ENCODE measurements around the gene NCAM2. TPM values are rescaled to one million over a fixed set of nuclear protein-coding genes. Genes with fewer than 3 reads are reported as not detected.

Gene NCAM2
- total RNA-seq, 1 donor from 2014 or later, result 0.84 TPM

GRCh38 chr21:21046063-21046462, 47.9 kb downstream of the NCAM2 start:
- Histone ChIP-seq H3F3A (ENCODE audit: low read depth) (no peaks in the 10 kb centered on the region), H3K27ac (no peak overlapping the region), H4K20me1 (ENCODE audit: low read depth) (no peaks in the 10 kb centered on the region), H3K27me3 (no peaks in the 10 kb centered on the region), H3K9me3 (ENCODE audit: low read depth) (no peaks in the 10 kb centered on the region), H2AFZ (replicated peaks) (no peak overlapping the region), H3K36me3 (no peaks in the 10 kb centered on the region), H3K79me2 (ENCODE audit: low read depth) (no peaks in the 10 kb centered on the region), H3K9ac (no peak overlapping the region), H3K4me2 (no peak overlapping the region), H3K4me3 (no peak overlapping the region), H3K4me1 (no peaks in the 10 kb centered on the region)
- no peak overlapping the region for H3K27ac Mint-ChIP-seq
- H3K27me3 Mint-ChIP-seq (ENCODE audit: insufficient read depth, low read depth), result no peaks in the 10 kb centered on the region
- no peaks in the 10 kb centered on the region for H3K4me1 Mint-ChIP-seq
- no peak for DNase-seq (ENCODE audit: low spot score)
- no peak overlapping the region for H3K4me3 Mint-ChIP-seq
- TF ChIP-seq CTCF (IDR thresholded peaks at IDR 0.05) (no peak), EZH2phosphoT487 (IDR thresholded peaks at IDR 0.05) (no peak), EZH2 (IDR thresholded peaks at IDR 0.05) (no peak)
- H3K9me3 Mint-ChIP-seq, result no peaks in the 10 kb centered on the region
- no peaks in the 10 kb centered on the region for H3K36me3 Mint-ChIP-seq

- Histone ChIP-seq H3K27ac (no peak overlapping the region), H3K9me3 (ENCODE audit: low read depth) (no peaks in the 10 kb centered on the region), H3K36me3 (no peaks in the 10 kb centered on the region), H3F3A (ENCODE audit: low read depth) (no peaks in the 10 kb centered on the region), H3K4me3 (no peak overlapping the region), H4K20me1 (ENCODE audit: low read depth) (no peaks in the 10 kb centered on the region), H3K9ac (no peak overlapping the region), H3K4me1 (no peaks in the 10 kb centered on the region), H3K79me2 (ENCODE audit: low read depth) (no peaks in the 10 kb centered on the region), H3K27me3 (no peaks in the 10 kb centered on the region), H2AFZ (replicated peaks) (no peak overlapping the region), H3K4me2 (no peak overlapping the region)
- no peaks in the 10 kb centered on the region for H3K36me3 Mint-ChIP-seq
- H3K4me3 Mint-ChIP-seq, result no peak overlapping the region
- TF ChIP-seq CTCF (IDR thresholded peaks at IDR 0.05) (no peak), EZH2phosphoT487 (IDR thresholded peaks at IDR 0.05) (no peak), EZH2 (IDR thresholded peaks at IDR 0.05) (no peak)
- H3K4me1 Mint-ChIP-seq, result no peaks in the 10 kb centered on the region
- no peak overlapping the region for H3K27ac Mint-ChIP-seq
- no peaks in the 10 kb centered on the region for H3K9me3 Mint-ChIP-seq
- H3K27me3 Mint-ChIP-seq (ENCODE audit: insufficient read depth, low read depth), result no peaks in the 10 kb centered on the region
- DNase-seq (ENCODE audit: low spot score), result no peak
These were observed 53.2 kb downstream of the NCAM2 start for GRCh38 chr21:21051109-21052055.

- H3K36me3 Mint-ChIP-seq, result no peaks in the 10 kb centered on the region
- no peak overlapping the region for H3K4me2 ChIP-seq
- H3K9ac ChIP-seq, result no peak overlapping the region
- no peaks in the 10 kb centered on the region for H4K20me1 ChIP-seq (ENCODE audit: low read depth)
- no peak overlapping the region for H2AFZ ChIP-seq (replicated peaks)
- no peaks in the 10 kb centered on the region for H3K36me3 ChIP-seq
- no peak overlapping the region for H3K27ac Mint-ChIP-seq
- TF ChIP-seq EZH2phosphoT487 (IDR thresholded peaks at IDR 0.05), result no peak
- no peak for TF ChIP-seq EZH2 (IDR thresholded peaks at IDR 0.05)
- no peak for TF ChIP-seq CTCF (IDR thresholded peaks at IDR 0.05)
- H3K4me3 ChIP-seq, result no peak overlapping the region
- no peaks in the 10 kb centered on the region for H3K9me3 ChIP-seq (ENCODE audit: low read depth)
- H3F3A ChIP-seq (ENCODE audit: low read depth), result no peaks in the 10 kb centered on the region
- H3K4me3 Mint-ChIP-seq, result no peak overlapping the region
- no peaks in the 10 kb centered on the region for H3K79me2 ChIP-seq (ENCODE audit: low read depth)
- DNase-seq (ENCODE audit: low spot score), result no peak
- peaks cover under 1% of the 10 kb centered on the region for H3K4me1 Mint-ChIP-seq
- no peaks in the 10 kb centered on the region for H3K9me3 Mint-ChIP-seq
- H3K4me1 ChIP-seq, result no peaks in the 10 kb centered on the region
- no peak overlapping the region for H3K27ac ChIP-seq
- H3K27me3 Mint-ChIP-seq (ENCODE audit: insufficient read depth, low read depth), result no peaks in the 10 kb centered on the region
- H3K27me3 ChIP-seq, result no peaks in the 10 kb centered on the region
These were observed 54.5 kb downstream of the NCAM2 start for GRCh38 chr21:21052672-21053071.

All from neural progenitor cell (in vitro differentiated cells).